Fibroblast of lung (primary cell): Measurements from ENCODE around the gene ALDOB. TPM values are rescaled to one million over a fixed set of nuclear protein-coding genes. Genes with fewer than 3 reads are reported as not detected.

Source experiments
- DNase-seq, 2 donors: peaks; one replicate each; pipeline versions ENCODE4 v3.0.0 to v3.0.0-alpha.2; 2010; ENCODE audit warnings: low read depth in 2 of 2
- H2AFZ ChIP-seq: 2 replicates; pipeline ENCODE4 v1.5.1; 2012; ENCODE audit warnings: low read length, control low read depth, inconsistent platforms
- H3K27ac ChIP-seq: 2 replicates; pipeline ENCODE4 v1.5.1; 2011; ENCODE audit warnings: low read length, control low read depth; ENCODE audit not compliant: insufficient read depth
- H3K27me3 ChIP-seq: 2 replicates; pipeline ENCODE4 v1.5.1; 2011; ENCODE audit warnings: mild to moderate bottlenecking, low read length; ENCODE audit not compliant: control insufficient read depth, insufficient read depth
- H3K36me3 ChIP-seq: 2 replicates; pipeline ENCODE4 v1.5.1; 2011; ENCODE audit warnings: low read length; ENCODE audit not compliant: control insufficient read depth, insufficient read depth
- H3K4me1 ChIP-seq: 2 replicates; pipeline ENCODE4 v1.5.1; 2011; ENCODE audit warnings: low read length; ENCODE audit not compliant: control insufficient read depth, insufficient read depth; ENCODE audit errors: extremely low read depth
- H3K4me2 ChIP-seq: 2 replicates; pipeline ENCODE4 v1.5.1; 2011; ENCODE audit warnings: low read length, control low read depth; ENCODE audit not compliant: insufficient read depth; ENCODE audit errors: extremely low read depth
- H3K4me3 ChIP-seq, 4 experiments: fragments of 200-600 bp in 1 of 4; sonication (generic) in 1 of 4; replicated peaks in 1 of 4; 2 replicates each; pipeline ENCODE4 v1.5.1; 2011 to 2016; ENCODE audit warnings: low read length in 4 of 4, low read depth in 3 of 4, mild to moderate bottlenecking in 3 of 4, control low read depth in 2 of 4, inconsistent platforms in 1 of 4, mixed read lengths in 1 of 4; ENCODE audit not compliant: insufficient read depth in 1 of 4; ENCODE audit errors: control extremely low read depth in 1 of 4
- H3K79me2 ChIP-seq: 2 replicates; pipeline ENCODE4 v1.5.1; 2012; ENCODE audit warnings: mild to moderate bottlenecking, low read length, inconsistent platforms; ENCODE audit not compliant: control insufficient read depth, insufficient read depth
- H3K9ac ChIP-seq: 2 replicates; pipeline ENCODE4 v1.5.1; 2011; ENCODE audit warnings: mild to moderate bottlenecking, low read length, control low read depth; ENCODE audit not compliant: insufficient read depth
- H3K9me3 ChIP-seq: 2 replicates; pipeline ENCODE4 v1.5.1; 2012; ENCODE audit warnings: low read depth, low read length; ENCODE audit not compliant: control insufficient read depth, insufficient read depth
- H4K20me1 ChIP-seq: 2 replicates; pipeline ENCODE4 v1.5.1; 2011; ENCODE audit warnings: low read length; ENCODE audit not compliant: control insufficient read depth, insufficient read depth; ENCODE audit errors: extremely low read depth
- CTCF ChIP-seq, 2 donors: IDR thresholded peaks in 1 of 2; conservative IDR thresholded peaks in 1 of 2; 1 replicate in 1 of 2; 2 replicates in 1 of 2; pipeline ENCODE4 v1.5.1; 2011 to 2012; ENCODE audit warnings: low read length in 2 of 2, control low read depth in 1 of 2, inconsistent platforms in 1 of 2, low read depth in 1 of 2, mild to moderate bottlenecking in 1 of 2
- EZH2 ChIP-seq: IDR thresholded peaks from 2 replicates; pipeline ENCODE4 v1.5.1; 2012; ENCODE audit warnings: low read length, control low read depth, mild to moderate bottlenecking; ENCODE audit errors: missing control alignments
- polyA plus RNA-seq, 2 donors: library from polyadenylated mRNA; depleted of rRNA in 1 of 2; stranded (reverse) in 1 of 2; unstranded in 1 of 2; fragments of >200 nt; gene quantifications; 2 replicates each; pipeline ENCODE4 v1.2.1, GENCODE V29; 2011 to 2012; ENCODE audit warnings: missing spikeins in 1 of 2
- total RNA-seq: library from RNA; depleted of rRNA; stranded (reverse); fragments of >200 nt; gene quantifications from 2 replicates; pipeline ENCODE4 v1.2.1, GENCODE V29; 2014

ALDOB gene
- total and polyA plus RNA-seq, 2 donors (not counting 1 experiment from before 2014, with no cell fraction given) = not detected

- no peaks in the 10 kb centered on the region for H3K4me1 ChIP-seq
- no peaks in the 10 kb centered on the region for H4K20me1 ChIP-seq
- no peak overlapping the region for H3K27ac ChIP-seq
- H3K79me2 ChIP-seq = no peaks in the 10 kb centered on the region
- no peak overlapping the region for H3K4me2 ChIP-seq
- DNase-seq = peak in 1 of 2 donors; percentile 96
- no peaks in the 10 kb centered on the region for H3K36me3 ChIP-seq
- no peak overlapping the region for H2AFZ ChIP-seq
- H3K27me3 ChIP-seq = no peaks in the 10 kb centered on the region
- H3K4me3 ChIP-seq = no peak overlapping the region
- H3K9ac ChIP-seq = no peak overlapping the region
- no peaks in the 10 kb centered on the region for H3K9me3 ChIP-seq
- TF ChIP-seq EZH2 (no peak), CTCF (conservative IDR thresholded peaks at IDR 0.05 in 1 of 2, IDR thresholded peaks at IDR 0.05 in 1 of 2; ENCODE audit: low read depth in 1 of 2, low read length in 2 of 2) (no peak)
These were observed 59.3 kb downstream of the ALDOB start for GRCh38 chr9:101376111-101376848.

- H3K4me1 ChIP-seq = no peaks in the 10 kb centered on the region
- peak in 1 of 2 donors; percentile 80 for DNase-seq
- H3K79me2 ChIP-seq = no peaks in the 10 kb centered on the region
- no peak overlapping the region for H3K4me3 ChIP-seq
- no peak overlapping the region for H2AFZ ChIP-seq
- no peak overlapping the region for H3K27ac ChIP-seq
- no peaks in the 10 kb centered on the region for H3K27me3 ChIP-seq
- H3K4me2 ChIP-seq = no peak overlapping the region
- H4K20me1 ChIP-seq = no peaks in the 10 kb centered on the region
- H3K9me3 ChIP-seq = no peaks in the 10 kb centered on the region
- no peaks in the 10 kb centered on the region for H3K36me3 ChIP-seq
- no peak overlapping the region for H3K9ac ChIP-seq
- TF ChIP-seq CTCF (conservative IDR thresholded peaks at IDR 0.05 in 1 of 2, IDR thresholded peaks at IDR 0.05 in 1 of 2; ENCODE audit: low read depth in 1 of 2, low read length in 2 of 2) = no peak
- no peak for TF ChIP-seq EZH2
These were observed 60.0 kb downstream of the ALDOB start for GRCh38 chr9:101375546-101375945.

GRCh38 chr9:101372327-101373118, 63.1 kb downstream of the ALDOB start:
- Histone ChIP-seq H3K79me2 (no peaks in the 10 kb centered on the region), H2AFZ (no peak overlapping the region), H3K27ac (no peak overlapping the region), H4K20me1 (no peaks in the 10 kb centered on the region), H3K9ac (no peak overlapping the region), H3K36me3 (no peaks in the 10 kb centered on the region), H3K4me3 (no peak overlapping the region), H3K9me3 (no peaks in the 10 kb centered on the region), H3K4me1 (no peaks in the 10 kb centered on the region), H3K4me2 (no peak overlapping the region), H3K27me3 (no peaks in the 10 kb centered on the region)
- TF ChIP-seq EZH2 (no peak), CTCF (conservative IDR thresholded peaks at IDR 0.05 in 1 of 2, IDR thresholded peaks at IDR 0.05 in 1 of 2; ENCODE audit: low read depth in 1 of 2, low read length in 2 of 2) (no peak)
- DNase-seq = no peak
